Measurements from ENCODE around the gene GSTM2. TPM values are rescaled to one million over a fixed set of nuclear protein-coding genes. Genes with fewer than 3 reads are reported as not detected.
A peak's percentile ranks its signal among the peaks of the same experiment; 100 is the strongest.
"Not testable (repeated sequence)": the region's sequence is repeated elsewhere in the genome, so short reads cannot be mapped to it uniquely, and the experiment has no call there.

The GSTM2 gene
- total RNA-seq, 1 experiment from 2014 or later: 47.3 TPM

DNA sequence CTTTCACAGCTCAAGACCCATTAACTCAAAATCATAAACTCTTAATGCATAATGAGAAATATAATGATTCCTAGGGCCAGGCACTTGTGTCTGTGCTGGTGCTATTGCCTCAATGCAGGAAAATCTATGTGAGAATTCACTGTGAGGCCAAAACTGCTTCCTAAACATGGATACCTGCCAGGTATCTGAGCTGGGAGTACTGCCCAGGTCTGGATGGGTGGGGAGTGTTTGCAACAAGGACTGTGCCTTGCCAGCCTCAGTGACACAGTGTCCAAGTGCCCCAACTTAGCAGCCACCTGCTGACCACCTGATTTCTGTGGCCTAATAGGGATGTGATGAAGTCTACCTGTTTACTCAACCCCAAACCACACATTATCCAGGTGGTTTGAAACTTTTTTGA, 42.0 kb downstream of the GSTM2 start:
- BruUV-seq (replicated peaks); intact Hi-C loops (cut with micrococcal nuclease; ENCODE audit: unreplicated experiment); H3K4me3 ChIP-seq (ENCODE audit: low read depth, low read length, poor library complexity, severe bottlenecking); DNase-seq (ENCODE audit: low spot score); H3K27me3 ChIP-seq (replicated peaks; ENCODE audit: insufficient read depth, low read depth, low read length, poor library complexity); H3K9me3 ChIP-seq (ENCODE audit: low read depth, low read length, poor library complexity, severe bottlenecking); H3K4me1 ChIP-seq (ENCODE audit: insufficient read depth, low read length, poor library complexity, severe bottlenecking); POLR2A ChIA-PET (ENCODE audit: low non-redundant PET); H3K36me3 ChIP-seq (ENCODE audit: insufficient read depth, low read length, poor library complexity, severe bottlenecking); H3K27ac ChIP-seq (ENCODE audit: low read depth, low read length, poor library complexity, severe bottlenecking); CTCF ChIA-PET: not testable (repeated sequence)

DNA sequence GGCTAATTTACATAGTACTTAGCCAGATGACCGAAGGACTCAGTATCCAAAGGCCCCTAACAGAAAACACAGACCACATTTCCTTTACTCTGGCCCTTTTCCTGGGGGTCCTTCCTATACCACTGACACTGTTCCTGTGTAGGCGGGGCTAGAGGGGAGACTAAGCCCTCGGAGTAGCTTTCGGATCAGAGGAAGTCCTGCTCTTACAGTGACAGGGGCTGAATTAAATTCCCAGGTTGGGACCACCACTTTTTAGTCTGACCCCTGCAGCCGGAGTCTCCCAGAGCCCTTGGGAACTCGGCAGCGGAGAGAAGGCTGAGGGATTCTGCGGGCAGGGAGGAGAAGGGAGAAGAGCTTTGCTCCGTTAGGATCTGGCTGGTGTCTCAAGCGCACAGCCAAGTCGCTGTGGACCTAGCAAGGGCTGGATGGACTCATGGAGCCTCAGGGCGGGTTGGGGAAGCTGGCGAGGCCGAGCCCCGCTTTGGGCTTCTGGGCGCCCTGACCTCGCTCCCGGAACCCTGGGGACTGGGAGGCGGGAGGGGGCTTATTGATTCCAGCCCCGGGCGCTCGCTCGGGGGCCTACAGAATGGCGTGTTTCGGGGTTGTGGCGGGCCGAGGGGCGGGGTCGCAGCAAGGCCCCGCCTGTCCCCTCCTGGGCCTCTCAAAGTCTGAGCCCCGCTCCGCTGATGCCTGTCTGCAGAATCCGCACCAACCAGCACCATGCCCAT, 43.9 kb downstream of the GSTM2 start, which contains the start of gene GSTM5:
GSTM5 (plus strand) TSS at position 659 of the 728 bp plus-strand sequence; CDS start at position 721, 62 bp downstream.
- H3K36me3 ChIP-seq (ENCODE audit: insufficient read depth, low read length, poor library complexity, severe bottlenecking); H3K4me1 ChIP-seq (ENCODE audit: insufficient read depth, low read length, poor library complexity, severe bottlenecking); BruUV-seq (replicated peaks); H3K9me3 ChIP-seq (ENCODE audit: low read depth, low read length, poor library complexity, severe bottlenecking); intact Hi-C loops (cut with micrococcal nuclease; ENCODE audit: unreplicated experiment); H3K27me3 ChIP-seq (replicated peaks; ENCODE audit: insufficient read depth, low read depth, low read length, poor library complexity): not testable (repeated sequence)
- peak; percentile 15 for DNase-seq (ENCODE audit: low spot score)
- ChIA-PET POLR2A (ENCODE audit: low non-redundant PET) (interaction anchor here (0.6 kb wide), 1 partner anchor 24 kb away, joined by 16 read pairs; the partner anchor contains the start of gene GSTM1), CTCF (interaction anchor here (1.1 kb wide), 1 partner anchor 24 kb away, joined by 8 read pairs; the partner anchor contains the start of gene GSTM1)
- Histone ChIP-seq H3K4me3 (ENCODE audit: low read depth, low read length, poor library complexity, severe bottlenecking) (peak within 1 kb of the TSS; percentile 19), H3K27ac (ENCODE audit: low read depth, low read length, poor library complexity, severe bottlenecking) (peak within 1 kb of the TSS; percentile 62)

DNA sequence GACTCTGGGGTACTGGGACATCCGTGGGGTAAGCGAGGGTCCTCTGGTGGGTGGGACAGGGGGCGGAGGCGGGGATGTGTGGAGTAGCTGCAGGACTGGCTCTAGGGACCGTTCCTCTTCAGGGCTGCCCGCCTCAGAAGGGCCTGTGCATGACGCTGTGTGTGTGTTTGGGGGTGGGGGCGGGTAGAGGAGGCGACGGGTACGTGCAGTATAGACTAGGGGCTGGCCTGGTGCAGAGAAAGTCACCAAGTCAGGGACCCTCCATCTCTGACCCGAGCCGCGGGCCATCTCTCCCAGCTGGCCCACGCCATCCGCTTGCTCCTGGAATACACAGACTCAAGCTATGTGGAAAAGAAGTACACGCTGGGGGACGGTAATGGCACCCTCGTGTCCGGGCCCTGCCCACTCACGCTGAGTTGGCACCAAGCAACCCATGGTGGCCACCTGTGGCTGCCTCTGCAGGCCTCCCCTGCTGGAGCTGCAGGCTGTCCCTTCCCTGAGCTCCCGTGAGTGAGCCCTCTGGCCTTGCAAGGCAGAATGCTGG, 44.5 kb downstream of the GSTM2 start:
- Histone ChIP-seq H3K36me3 (ENCODE audit: insufficient read depth, low read length, poor library complexity, severe bottlenecking) (no peaks in the 10 kb centered on the region), H3K27me3 (replicated peaks; ENCODE audit: insufficient read depth, low read depth, low read length, poor library complexity) (no peaks in the 10 kb centered on the region), H3K9me3 (ENCODE audit: low read depth, low read length, poor library complexity, severe bottlenecking) (no peaks in the 10 kb centered on the region), H3K4me1 (ENCODE audit: insufficient read depth, low read length, poor library complexity, severe bottlenecking) (no peaks in the 10 kb centered on the region), H3K27ac (ENCODE audit: low read depth, low read length, poor library complexity, severe bottlenecking) (no peak overlapping the region), H3K4me3 (ENCODE audit: low read depth, low read length, poor library complexity, severe bottlenecking) (no peak overlapping the region)
- TF ChIP-seq, protein P1, sequence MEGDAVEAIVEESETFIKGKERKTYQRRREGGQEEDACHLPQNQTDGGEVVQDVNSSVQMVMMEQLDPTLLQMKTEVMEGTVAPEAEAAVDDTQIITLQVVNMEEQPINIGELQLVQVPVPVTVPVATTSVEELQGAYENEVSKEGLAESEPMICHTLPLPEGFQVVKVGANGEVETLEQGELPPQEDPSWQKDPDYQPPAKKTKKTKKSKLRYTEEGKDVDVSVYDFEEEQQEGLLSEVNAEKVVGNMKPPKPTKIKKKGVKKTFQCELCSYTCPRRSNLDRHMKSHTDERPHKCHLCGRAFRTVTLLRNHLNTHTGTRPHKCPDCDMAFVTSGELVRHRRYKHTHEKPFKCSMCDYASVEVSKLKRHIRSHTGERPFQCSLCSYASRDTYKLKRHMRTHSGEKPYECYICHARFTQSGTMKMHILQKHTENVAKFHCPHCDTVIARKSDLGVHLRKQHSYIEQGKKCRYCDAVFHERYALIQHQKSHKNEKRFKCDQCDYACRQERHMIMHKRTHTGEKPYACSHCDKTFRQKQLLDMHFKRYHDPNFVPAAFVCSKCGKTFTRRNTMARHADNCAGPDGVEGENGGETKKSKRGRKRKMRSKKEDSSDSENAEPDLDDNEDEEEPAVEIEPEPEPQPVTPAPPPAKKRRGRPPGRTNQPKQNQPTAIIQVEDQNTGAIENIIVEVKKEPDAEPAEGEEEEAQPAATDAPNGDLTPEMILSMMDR (conservative IDR thresholded peaks at IDR 0.05; ENCODE audit: low read depth, low read length): no peak
- no peak for TF ChIP-seq EZH2 (IDR thresholded peaks at IDR 0.05; ENCODE audit: borderline replicate concordance, low read depth, low read length, poor library complexity, severe bottlenecking)
- POLR2A ChIA-PET (ENCODE audit: low non-redundant PET): interaction anchor here (0.6 kb wide), 1 partner anchor 25 kb away, joined by 16 read pairs; the partner anchor contains the start of gene GSTM1
- intact Hi-C loops (cut with micrococcal nuclease; ENCODE audit: unreplicated experiment): no loop called here
- BruUV-seq (replicated peaks): no TSS peak
- CTCF ChIA-PET: interaction anchor here (1.1 kb wide), 1 partner anchor 25 kb away, joined by 8 read pairs; the partner anchor contains the start of gene GSTM1
- DNase-seq (ENCODE audit: low spot score): no peak

DNA sequence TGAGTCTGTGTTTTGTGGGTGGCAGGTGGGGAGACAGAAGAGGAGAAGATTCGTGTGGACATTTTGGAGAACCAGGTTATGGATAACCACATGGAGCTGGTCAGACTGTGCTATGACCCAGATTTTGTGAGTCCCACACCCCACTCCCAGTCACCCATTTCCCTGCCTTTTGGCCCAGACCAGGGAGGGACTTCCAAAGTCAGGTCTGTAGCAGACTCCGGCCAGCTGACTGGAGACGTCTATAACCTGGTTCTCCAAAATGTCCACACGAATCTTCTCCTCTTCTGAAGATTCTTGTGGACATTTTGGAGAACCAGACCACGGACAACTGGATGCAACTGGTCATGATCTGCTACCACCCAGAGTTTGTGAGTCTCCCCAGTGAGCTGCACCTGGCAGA, 45.8 kb downstream of the GSTM2 start:
- Histone ChIP-seq H3K9me3 (ENCODE audit: low read depth, low read length, poor library complexity, severe bottlenecking) (no peaks in the 10 kb centered on the region), H3K4me1 (ENCODE audit: insufficient read depth, low read length, poor library complexity, severe bottlenecking) (no peaks in the 10 kb centered on the region), H3K27ac (ENCODE audit: low read depth, low read length, poor library complexity, severe bottlenecking) (no peak overlapping the region), H3K36me3 (ENCODE audit: insufficient read depth, low read length, poor library complexity, severe bottlenecking) (no peaks in the 10 kb centered on the region), H3K4me3 (ENCODE audit: low read depth, low read length, poor library complexity, severe bottlenecking) (no peak overlapping the region), H3K27me3 (replicated peaks; ENCODE audit: insufficient read depth, low read depth, low read length, poor library complexity) (no peaks in the 10 kb centered on the region)
- TF ChIP-seq, protein P1 (conservative IDR thresholded peaks at IDR 0.05; ENCODE audit: low read depth, low read length): no peak
- no peak for TF ChIP-seq EZH2 (IDR thresholded peaks at IDR 0.05; ENCODE audit: borderline replicate concordance, low read depth, low read length, poor library complexity, severe bottlenecking)
- POLR2A ChIA-PET (ENCODE audit: low non-redundant PET): no interaction called here
- CTCF ChIA-PET: no interaction called here
- BruUV-seq (replicated peaks): no TSS peak
- no peak for DNase-seq (ENCODE audit: low spot score)
- intact Hi-C loops (cut with micrococcal nuclease; ENCODE audit: unreplicated experiment): no loop called here
